ENCODE data around the gene PRKN. TPM values are rescaled to one million over a fixed set of nuclear protein-coding genes. Genes with fewer than 3 reads are reported as not detected.

The PRKN gene
- total and polyA plus RNA-seq, 2 experiments from 2014 or later: 2.3 to 3.9 TPM

- Histone ChIP-seq H3K9me3 (ENCODE audit: low read depth) (peaks cover 5% of the 10 kb centered on the region), H3K9me2 (replicated peaks; ENCODE audit: insufficient read depth) (no peaks in the 10 kb centered on the region), H3K4me1 (ENCODE audit: insufficient read depth) (no peaks in the 10 kb centered on the region), H2AFZ (no peak overlapping the region), H3K4me2 (no peak overlapping the region), H3K4me3 (no peak overlapping the region), H4K20me1 (ENCODE audit: insufficient read depth, poor library complexity, severe bottlenecking) (no peaks in the 10 kb centered on the region), H3K79me2 (no peaks in the 10 kb centered on the region), H3K27me3 (no peaks in the 10 kb centered on the region), H3K36me3 (replicated peaks; ENCODE audit: insufficient read depth, low read depth) (no peaks in the 10 kb centered on the region), H3K27ac (no peak overlapping the region)
- DNase-seq (ENCODE audit: low spot score): peak; percentile 31
- WGBS (ENCODE audit: low lambda C conversion rate, missing lambda C conversion rate): 55% methylated on average over 2 of the region's 2 CpGs
- no peak for TF ChIP-seq EZH2 (IDR thresholded peaks at IDR 0.05; ENCODE audit: borderline replicate concordance)
- no peak for TF ChIP-seq EZH2phosphoT487 (IDR thresholded peaks at IDR 0.05; ENCODE audit: low read depth, severe bottlenecking, unreplicated experiment)
- TF ChIP-seq CTCF (IDR thresholded peaks at IDR 0.05; ENCODE audit: poor library complexity): no peak
Measured at GRCh38 chr6:161301338-161301737, 1426.2 kb downstream of the PRKN start.

GRCh38 chr6:161300823-161301222 is 1426.7 kb downstream of the PRKN start:
- no peaks in the 10 kb centered on the region for H3K36me3 ChIP-seq (replicated peaks; ENCODE audit: insufficient read depth, low read depth)
- H3K9me3 ChIP-seq (ENCODE audit: low read depth): peaks cover 5% of the 10 kb centered on the region
- H3K9me2 ChIP-seq (replicated peaks; ENCODE audit: insufficient read depth): no peaks in the 10 kb centered on the region
- H3K4me3 ChIP-seq: no peak overlapping the region
- H3K27me3 ChIP-seq: no peaks in the 10 kb centered on the region
- H2AFZ ChIP-seq: no peak overlapping the region
- H3K4me1 ChIP-seq (ENCODE audit: insufficient read depth): no peaks in the 10 kb centered on the region
- DNase-seq (ENCODE audit: low spot score): no peak
- H3K79me2 ChIP-seq: no peaks in the 10 kb centered on the region
- H3K4me2 ChIP-seq: no peak overlapping the region
- H3K27ac ChIP-seq: no peak overlapping the region
- TF ChIP-seq EZH2phosphoT487 (IDR thresholded peaks at IDR 0.05; ENCODE audit: low read depth, severe bottlenecking, unreplicated experiment) (no peak), CTCF (IDR thresholded peaks at IDR 0.05; ENCODE audit: poor library complexity) (no peak), EZH2 (IDR thresholded peaks at IDR 0.05; ENCODE audit: borderline replicate concordance) (no peak)
- no peaks in the 10 kb centered on the region for H4K20me1 ChIP-seq (ENCODE audit: insufficient read depth, poor library complexity, severe bottlenecking)

GRCh38 chr6:161299726-161300125 is 1427.8 kb downstream of the PRKN start:
- WGBS (ENCODE audit: low lambda C conversion rate, missing lambda C conversion rate): 94% methylated on average over 4 of the region's 4 CpGs
- no peak for TF ChIP-seq EZH2 (IDR thresholded peaks at IDR 0.05; ENCODE audit: borderline replicate concordance)
- TF ChIP-seq CTCF (IDR thresholded peaks at IDR 0.05; ENCODE audit: poor library complexity): no peak

More at GRCh38 chr6:161299726-161300125, 1427.8 kb downstream of the PRKN start:
- Histone ChIP-seq H3K79me2 (no peaks in the 10 kb centered on the region), H3K36me3 (replicated peaks; ENCODE audit: insufficient read depth, low read depth) (no peaks in the 10 kb centered on the region), H3K4me2 (no peak overlapping the region), H3K27me3 (no peaks in the 10 kb centered on the region), H2AFZ (no peak overlapping the region), H3K9me2 (replicated peaks; ENCODE audit: insufficient read depth) (no peaks in the 10 kb centered on the region), H3K9me3 (ENCODE audit: low read depth) (peaks cover 5% of the 10 kb centered on the region), H3K27ac (no peak overlapping the region), H3K4me1 (ENCODE audit: insufficient read depth) (no peaks in the 10 kb centered on the region), H4K20me1 (ENCODE audit: insufficient read depth, poor library complexity, severe bottlenecking) (no peaks in the 10 kb centered on the region), H3K4me3 (no peak overlapping the region)
- no peak for DNase-seq (ENCODE audit: low spot score)

Other genes starting within 250 kb of the PRKN start
- gene PACRG, start 208 bp upstream of the PRKN start, total RNA-seq: 0.32 and 2.6 TPM in 2 replicates
- 0.91 and 1.8 TPM in 2 replicates for gene PACRG, start 208 bp upstream of the PRKN start, polyA plus RNA-seq